Fibroblast of lung (primary cell): Measurements from ENCODE around the gene SIRT5.
A peak's percentile ranks its signal among the peaks of the same experiment; 100 is the strongest.

Source experiments
- CTCF ChIP-seq, 2 donors: IDR thresholded peaks in 1 of 2; conservative IDR thresholded peaks in 1 of 2; 1 replicate in 1 of 2; 2 replicates in 1 of 2; pipeline ENCODE4 v1.5.1; 2011 to 2012; ENCODE audit warnings: low read length in 2 of 2, control low read depth in 1 of 2, inconsistent platforms in 1 of 2, low read depth in 1 of 2, mild to moderate bottlenecking in 1 of 2
- EZH2 ChIP-seq: IDR thresholded peaks from 2 replicates; pipeline ENCODE4 v1.5.1; 2012; ENCODE audit warnings: low read length, control low read depth, mild to moderate bottlenecking; ENCODE audit errors: missing control alignments

- peak; percentile 28 to 42 for TF ChIP-seq CTCF (conservative IDR thresholded peaks at IDR 0.05 in 1 of 2, IDR thresholded peaks at IDR 0.05 in 1 of 2; ENCODE audit: low read depth in 1 of 2, low read length in 2 of 2)
- no peak for TF ChIP-seq EZH2
Observed at GRCh38 chr6:13574149-13574570, 241 bp upstream of the SIRT5 start.
